ENCODE data around the gene GLE1. TPM values are rescaled to one million over a fixed set of nuclear protein-coding genes. Genes with fewer than 3 reads are reported as not detected.

The GLE1 gene
- total and polyA plus RNA-seq, 4 donors: 11.3 to 24.7 (median 21.1) TPM

- peak; percentile 63 for ATAC-seq (ENCODE audit: insufficient read depth, low FRiP score)
- Histone ChIP-seq H3K27ac (ENCODE audit: low read depth in 1 of 2, low read length in 1 of 2) (peak overlapping the region; percentile 61 to 72), H3K36me3 (ENCODE audit: control insufficient read depth in 4 of 4, insufficient read depth in 4 of 4, low read length in 4 of 4) (peaks cover 0 to 5% (median 4%) of the 10 kb centered on the region in 4 donors), H3K9me3 (ENCODE audit: control insufficient read depth in 4 of 4, insufficient read depth in 3 of 4, low read length in 3 of 4) (no peaks in the 10 kb centered on the region), H3K4me3 (no peak overlapping the region), H3K4me1 (ENCODE audit: control insufficient read depth in 5 of 5, insufficient read depth in 5 of 5, low read length in 5 of 5) (peaks cover 4 to 48% (median 28%) of the 10 kb centered on the region in 5 donors), H3K27me3 (ENCODE audit: control insufficient read depth in 3 of 3, insufficient read depth in 3 of 3, low read length in 2 of 3) (no peaks in the 10 kb centered on the region), H3K9ac (ENCODE audit: insufficient read depth in 1 of 2, low read length in 2 of 2) (peak overlapping the region in 1 of 2 donors; percentile 45)
- DNase-seq: peak; percentile 91 to 94 (median 94)
- 2 to 4% methylated on average over 12 of the region's 12 CpGs for WGBS, 2 donors
- no peak for TF ChIP-seq CTCF (IDR thresholded peaks at IDR 0.05; ENCODE audit: control extremely low read depth, extremely low read depth)
Measured at GRCh38 chr9:128558431-128559310, 54.2 kb downstream of the GLE1 start.

GRCh38 chr9:128565578-128565977 lies 61.1 kb downstream of the GLE1 start:
- Histone ChIP-seq H3K9me3 (ENCODE audit: control insufficient read depth in 4 of 4, insufficient read depth in 3 of 4, low read length in 3 of 4) (no peaks in the 10 kb centered on the region), H3K9ac (ENCODE audit: insufficient read depth in 1 of 2, low read length in 2 of 2) (no peak overlapping the region), H3K27me3 (ENCODE audit: control insufficient read depth in 3 of 3, insufficient read depth in 3 of 3, low read length in 2 of 3) (no peaks in the 10 kb centered on the region), H3K4me3 (no peak overlapping the region), H3K27ac (ENCODE audit: low read depth in 1 of 2, low read length in 1 of 2) (peak overlapping the region; percentile 2 to 41), H3K36me3 (ENCODE audit: control insufficient read depth in 4 of 4, insufficient read depth in 4 of 4, low read length in 4 of 4) (peaks cover 17 to 23% (median 19%) of the 10 kb centered on the region in 4 donors), H3K4me1 (ENCODE audit: control insufficient read depth in 5 of 5, insufficient read depth in 5 of 5, low read length in 5 of 5) (peaks cover 0 to 5% (median 0%) of the 10 kb centered on the region in 5 donors)
- WGBS, 2 donors: 65 to 73% methylated on average over 4 of the region's 4 CpGs
- DNase-seq (no peak), ATAC-seq (ENCODE audit: insufficient read depth, low FRiP score) (no peak)
- no peak for TF ChIP-seq CTCF (IDR thresholded peaks at IDR 0.05; ENCODE audit: control extremely low read depth, extremely low read depth)

DNA sequence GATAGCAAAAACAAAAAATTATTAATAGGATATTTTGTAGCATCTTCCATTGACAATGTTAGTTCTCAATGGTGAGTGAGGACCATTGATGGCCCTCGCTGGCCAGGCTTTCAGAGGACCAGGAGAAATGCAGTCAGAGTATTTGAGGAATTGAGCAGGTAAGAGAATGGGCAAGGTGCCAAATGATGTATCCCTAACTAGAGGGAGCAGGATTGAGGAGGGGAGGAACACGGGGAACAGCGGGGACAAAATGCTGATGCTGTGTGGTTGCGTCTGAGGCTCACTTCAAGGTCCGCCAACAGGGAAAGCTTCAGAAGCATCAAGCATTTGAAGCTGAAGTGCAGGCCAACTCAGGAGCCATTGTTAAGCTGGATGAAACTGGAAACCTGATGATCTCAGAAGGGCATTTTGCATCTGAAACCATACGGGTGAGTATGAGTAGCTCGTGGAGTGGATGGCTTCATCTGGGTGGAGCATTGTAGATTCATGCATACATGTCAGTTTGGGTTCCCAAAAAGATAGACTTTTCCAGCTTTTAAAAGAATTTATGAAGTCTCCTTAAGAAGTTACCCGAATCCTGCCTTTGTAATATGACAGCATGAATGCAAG lies 64.1 kb downstream of the GLE1 start:
- 76 to 85% methylated on average over 8 of the region's 8 CpGs for WGBS, 2 donors
- no peak for TF ChIP-seq CTCF (IDR thresholded peaks at IDR 0.05; ENCODE audit: control extremely low read depth, extremely low read depth)
- peaks cover 0 to 5% (median 0%) of the 10 kb centered on the region in 5 donors for H3K4me1 ChIP-seq (ENCODE audit: control insufficient read depth in 5 of 5, insufficient read depth in 5 of 5, low read length in 5 of 5)
- H3K9ac ChIP-seq (ENCODE audit: insufficient read depth in 1 of 2, low read length in 2 of 2): no peak overlapping the region
- no peak overlapping the region for H3K27ac ChIP-seq (ENCODE audit: low read depth in 1 of 2, low read length in 1 of 2)
- no peak for DNase-seq
- H3K27me3 ChIP-seq (ENCODE audit: control insufficient read depth in 3 of 3, insufficient read depth in 3 of 3, low read length in 2 of 3): no peaks in the 10 kb centered on the region
- H3K4me3 ChIP-seq: no peak overlapping the region
- no peak for ATAC-seq (ENCODE audit: insufficient read depth, low FRiP score)
- H3K36me3 ChIP-seq (ENCODE audit: control insufficient read depth in 4 of 4, insufficient read depth in 4 of 4, low read length in 4 of 4): peaks cover 23 to 28% (median 23%) of the 10 kb centered on the region in 4 donors
- no peaks in the 10 kb centered on the region for H3K9me3 ChIP-seq (ENCODE audit: control insufficient read depth in 4 of 4, insufficient read depth in 3 of 4, low read length in 3 of 4)

All from lung (tissue), 12 donors.